Measurements from ENCODE around the gene PAK6.

DNA sequence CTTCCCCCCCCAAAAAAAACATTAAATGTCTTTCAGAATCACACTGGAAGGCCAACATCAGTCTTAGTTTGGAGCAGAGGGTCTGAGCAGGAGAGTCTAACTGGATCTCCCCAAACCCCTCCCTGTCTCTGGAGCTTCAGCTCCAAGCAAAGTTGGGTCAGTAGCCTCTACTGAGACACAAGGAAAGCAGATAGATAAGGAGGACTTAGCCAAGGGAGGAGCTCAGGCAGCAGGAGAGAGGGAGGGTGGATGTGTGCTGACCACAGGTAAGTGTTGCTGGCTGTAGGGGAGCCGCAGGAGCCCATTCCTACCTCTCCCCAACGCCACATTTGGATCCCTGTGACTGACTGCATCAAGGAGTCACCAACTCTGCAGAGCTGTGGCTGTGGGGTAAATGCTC is 61.9 kb downstream of the PAK6 start:
- TF ChIP-seq RAD21 (conservative IDR thresholded peaks at IDR 0.05), result no peak
- TF ChIP-seq SMC3 (conservative IDR thresholded peaks at IDR 0.05; ENCODE audit: poor library complexity), result no peak
- TF ChIP-seq, protein P1, sequence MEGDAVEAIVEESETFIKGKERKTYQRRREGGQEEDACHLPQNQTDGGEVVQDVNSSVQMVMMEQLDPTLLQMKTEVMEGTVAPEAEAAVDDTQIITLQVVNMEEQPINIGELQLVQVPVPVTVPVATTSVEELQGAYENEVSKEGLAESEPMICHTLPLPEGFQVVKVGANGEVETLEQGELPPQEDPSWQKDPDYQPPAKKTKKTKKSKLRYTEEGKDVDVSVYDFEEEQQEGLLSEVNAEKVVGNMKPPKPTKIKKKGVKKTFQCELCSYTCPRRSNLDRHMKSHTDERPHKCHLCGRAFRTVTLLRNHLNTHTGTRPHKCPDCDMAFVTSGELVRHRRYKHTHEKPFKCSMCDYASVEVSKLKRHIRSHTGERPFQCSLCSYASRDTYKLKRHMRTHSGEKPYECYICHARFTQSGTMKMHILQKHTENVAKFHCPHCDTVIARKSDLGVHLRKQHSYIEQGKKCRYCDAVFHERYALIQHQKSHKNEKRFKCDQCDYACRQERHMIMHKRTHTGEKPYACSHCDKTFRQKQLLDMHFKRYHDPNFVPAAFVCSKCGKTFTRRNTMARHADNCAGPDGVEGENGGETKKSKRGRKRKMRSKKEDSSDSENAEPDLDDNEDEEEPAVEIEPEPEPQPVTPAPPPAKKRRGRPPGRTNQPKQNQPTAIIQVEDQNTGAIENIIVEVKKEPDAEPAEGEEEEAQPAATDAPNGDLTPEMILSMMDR (IDR thresholded peaks at IDR 0.05; ENCODE audit: poor library complexity, severe bottlenecking), result no peak
- no peak for TF ChIP-seq POLR2AphosphoS5 (IDR thresholded peaks at IDR 0.05)
- TF ChIP-seq, protein P2, sequence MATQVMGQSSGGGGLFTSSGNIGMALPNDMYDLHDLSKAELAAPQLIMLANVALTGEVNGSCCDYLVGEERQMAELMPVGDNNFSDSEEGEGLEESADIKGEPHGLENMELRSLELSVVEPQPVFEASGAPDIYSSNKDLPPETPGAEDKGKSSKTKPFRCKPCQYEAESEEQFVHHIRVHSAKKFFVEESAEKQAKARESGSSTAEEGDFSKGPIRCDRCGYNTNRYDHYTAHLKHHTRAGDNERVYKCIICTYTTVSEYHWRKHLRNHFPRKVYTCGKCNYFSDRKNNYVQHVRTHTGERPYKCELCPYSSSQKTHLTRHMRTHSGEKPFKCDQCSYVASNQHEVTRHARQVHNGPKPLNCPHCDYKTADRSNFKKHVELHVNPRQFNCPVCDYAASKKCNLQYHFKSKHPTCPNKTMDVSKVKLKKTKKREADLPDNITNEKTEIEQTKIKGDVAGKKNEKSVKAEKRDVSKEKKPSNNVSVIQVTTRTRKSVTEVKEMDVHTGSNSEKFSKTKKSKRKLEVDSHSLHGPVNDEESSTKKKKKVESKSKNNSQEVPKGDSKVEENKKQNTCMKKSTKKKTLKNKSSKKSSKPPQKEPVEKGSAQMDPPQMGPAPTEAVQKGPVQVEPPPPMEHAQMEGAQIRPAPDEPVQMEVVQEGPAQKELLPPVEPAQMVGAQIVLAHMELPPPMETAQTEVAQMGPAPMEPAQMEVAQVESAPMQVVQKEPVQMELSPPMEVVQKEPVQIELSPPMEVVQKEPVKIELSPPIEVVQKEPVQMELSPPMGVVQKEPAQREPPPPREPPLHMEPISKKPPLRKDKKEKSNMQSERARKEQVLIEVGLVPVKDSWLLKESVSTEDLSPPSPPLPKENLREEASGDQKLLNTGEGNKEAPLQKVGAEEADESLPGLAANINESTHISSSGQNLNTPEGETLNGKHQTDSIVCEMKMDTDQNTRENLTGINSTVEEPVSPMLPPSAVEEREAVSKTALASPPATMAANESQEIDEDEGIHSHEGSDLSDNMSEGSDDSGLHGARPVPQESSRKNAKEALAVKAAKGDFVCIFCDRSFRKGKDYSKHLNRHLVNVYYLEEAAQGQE (IDR thresholded peaks at IDR 0.05; ENCODE audit: borderline replicate concordance), result no peak
- no peak for TF ChIP-seq EZH2 (IDR thresholded peaks at IDR 0.05; ENCODE audit: borderline replicate concordance, insufficient read depth, low read length, poor library complexity, severe bottlenecking)
- TF ChIP-seq EP300 (conservative IDR thresholded peaks at IDR 0.05; ENCODE audit: poor library complexity, severe bottlenecking), result no peak

All from neural cell (in vitro differentiated cells).